GM12865 (cell line): ENCODE data around the gene TAS1R1.
"Not testable (repeated sequence)": the region's sequence is repeated elsewhere in the genome, so short reads cannot be mapped to it uniquely, and the experiment has no call there.

ENCODE experiments used
- DNase-seq: peaks from one replicate; pipeline ENCODE4 v3.0.0; 2010; ENCODE audit warnings: low read depth
- H3K4me3 ChIP-seq: 2 replicates; pipeline ENCODE4 v1.5.1; 2011; ENCODE audit warnings: mild to moderate bottlenecking, low read depth, low read length, control low read depth
- CTCF ChIP-seq: IDR thresholded peaks from 2 replicates; pipeline ENCODE4 v1.5.1; 2011; ENCODE audit warnings: low read length, control low read depth, low read depth, inconsistent platforms; ENCODE audit not compliant: insufficient read depth; ENCODE audit errors: missing control alignments

Gene TAS1R1

GRCh38 chr1:6593810-6594209, 38.7 kb downstream of the TAS1R1 start:
- no peak for TF ChIP-seq CTCF
- DNase-seq: no peak
- H3K4me3 ChIP-seq: no peak overlapping the region

DNA sequence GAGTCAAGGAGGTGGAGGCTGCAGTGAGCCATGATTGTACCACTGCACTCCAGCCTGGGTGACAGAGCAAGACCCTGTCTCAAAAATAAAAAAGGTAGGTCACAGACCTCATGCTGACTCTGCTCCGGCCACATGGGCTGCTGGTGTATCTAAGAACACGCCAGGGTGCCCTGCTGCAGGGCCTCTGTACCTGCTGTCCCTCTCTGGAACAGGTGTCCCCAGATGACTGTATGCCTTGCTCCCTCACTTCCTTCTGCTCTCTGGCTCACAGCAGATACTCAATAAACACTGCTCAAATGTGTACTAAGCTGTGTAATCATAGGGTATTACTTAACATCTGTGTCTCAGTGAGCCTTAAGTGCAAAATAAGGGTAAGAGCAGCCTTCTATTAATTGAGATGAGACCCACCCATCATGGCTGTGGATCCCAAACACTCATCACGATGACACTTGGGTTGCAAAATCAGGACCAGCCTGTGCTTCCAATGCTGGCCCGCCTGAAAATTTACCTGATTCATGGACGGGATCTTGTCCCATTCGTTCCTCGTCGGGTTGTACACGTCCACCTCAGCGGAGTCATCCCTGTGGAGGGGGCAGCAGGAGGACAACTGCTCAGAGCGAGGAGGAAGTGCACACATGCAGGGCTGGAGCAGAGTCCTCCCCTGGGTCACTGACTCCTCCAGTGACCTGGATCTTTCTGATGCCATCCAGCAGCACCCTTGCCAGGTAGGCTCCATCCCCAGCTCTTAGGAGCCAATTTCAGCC, 40.1 kb downstream of the TAS1R1 start:
- TF ChIP-seq CTCF: no peak
- no peak for DNase-seq
- H3K4me3 ChIP-seq: no peak overlapping the region

- no peak for TF ChIP-seq CTCF
- DNase-seq: no peak
- no peak overlapping the region for H3K4me3 ChIP-seq
Observed at GRCh38 chr1:6596351-6596750, 41.2 kb downstream of the TAS1R1 start.

DNA sequence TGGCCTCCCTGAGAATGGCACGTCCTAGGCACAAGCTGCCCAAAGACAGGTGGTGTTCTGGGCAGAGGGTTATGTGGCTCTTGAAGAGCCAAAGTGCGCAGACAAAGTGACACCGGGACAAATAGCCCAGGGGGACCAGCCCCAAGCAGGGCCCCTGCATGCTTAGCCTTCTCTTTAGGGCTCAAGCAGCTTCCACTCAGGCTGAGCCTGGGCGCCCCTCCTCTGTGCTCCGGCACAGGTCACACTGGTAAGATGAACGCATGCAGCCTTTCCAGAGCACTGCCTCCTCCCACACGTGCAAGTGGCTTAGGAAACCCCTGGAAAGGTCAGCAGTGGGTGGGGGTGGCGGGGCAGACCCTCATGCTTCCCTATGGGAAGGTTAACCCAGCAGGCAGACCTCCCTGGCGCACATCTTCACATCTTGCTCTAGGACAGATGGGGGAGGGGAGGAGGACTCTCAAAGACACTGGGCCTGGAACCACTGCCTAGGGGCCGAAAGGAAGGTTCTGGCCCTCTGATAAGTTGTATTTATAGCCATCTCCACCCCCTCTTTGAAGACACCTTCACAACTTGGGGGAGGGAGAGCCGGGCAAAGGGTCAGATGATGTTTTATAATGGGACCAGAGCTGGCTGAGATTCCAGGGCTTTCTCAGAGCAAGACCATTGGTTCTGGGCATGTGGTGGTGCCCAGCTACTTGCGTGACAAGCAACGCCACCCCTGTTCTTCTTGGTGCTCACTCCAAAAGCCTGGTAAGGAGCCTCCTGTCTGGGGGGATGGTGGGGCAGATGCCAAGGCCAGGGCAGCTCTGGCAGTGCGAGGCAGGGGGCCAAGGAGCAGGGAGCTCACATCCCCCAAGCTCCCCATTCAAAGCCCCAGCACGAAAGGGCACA, 42.0 kb downstream of the TAS1R1 start:
- DNase-seq: no peak
- no peak overlapping the region for H3K4me3 ChIP-seq
- no peak for TF ChIP-seq CTCF

DNA sequence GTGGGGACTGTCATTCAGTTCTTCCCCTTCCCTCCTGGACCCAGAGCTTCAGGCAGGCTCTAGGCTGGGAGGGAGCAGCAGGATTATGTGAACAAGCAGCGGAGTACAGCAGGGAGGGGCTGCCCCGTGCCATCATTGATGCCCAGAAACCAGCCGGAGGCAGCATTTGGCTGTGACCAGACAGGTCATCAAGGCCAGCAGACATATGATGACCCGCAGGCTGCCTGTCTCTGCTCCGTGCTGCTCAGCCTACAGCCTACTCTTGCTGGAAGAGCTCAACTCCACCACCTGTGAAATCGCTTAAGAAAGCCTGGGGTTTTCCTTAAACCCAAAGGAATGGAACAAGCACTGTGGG, 42.6 kb downstream of the TAS1R1 start:
- no peak for DNase-seq
- H3K4me3 ChIP-seq: no peak overlapping the region
- no peak for TF ChIP-seq CTCF

- peak; percentile 63 for DNase-seq
- TF ChIP-seq CTCF: no peak
- H3K4me3 ChIP-seq: peak overlapping the region; percentile 75
Observed at GRCh38 chr1:6599141-6599975, 44.3 kb downstream of the TAS1R1 start.

DNA sequence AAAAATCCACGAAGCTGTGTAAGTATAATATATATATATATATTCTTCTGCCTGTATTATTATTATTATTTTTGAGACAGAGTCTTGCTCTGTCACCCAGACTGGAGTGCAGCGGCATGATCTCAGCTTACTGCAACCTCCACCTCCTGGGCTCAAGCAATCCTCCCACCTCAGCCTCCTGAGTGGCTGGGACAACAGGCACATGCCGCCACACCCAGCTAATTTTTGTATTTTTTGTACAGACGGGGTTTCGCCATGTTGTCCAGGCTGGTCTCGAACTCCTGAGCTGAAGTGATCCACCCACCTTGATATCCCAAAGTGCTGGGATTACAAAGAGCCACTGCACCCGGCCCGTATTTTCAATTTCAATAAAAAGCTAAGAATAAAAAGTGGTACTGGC, 44.9 kb downstream of the TAS1R1 start:
- peak overlapping the region; percentile 75 for H3K4me3 ChIP-seq
- not testable (repeated sequence) for DNase-seq
